H1 (cell line): ENCODE results near the gene SURF1. TPM values are rescaled to one million over a fixed set of nuclear protein-coding genes. Genes with fewer than 3 reads are reported as not detected.

Source experiments
- CTCF ChIA-PET: fragments of 300-600 bp; sonication (Branson Sonifier 250); formaldehyde crosslinking; loops from one replicate; lab custom pipeline; 2021; ENCODE audit not compliant: partially characterized antibody; lab: Charles Lee
- POLR2A ChIA-PET: fragments of 300-600 bp; sonication (Branson Sonifier 250); formaldehyde crosslinking; loops from one replicate; lab custom pipeline; 2021; ENCODE audit warnings: inconsistent platforms; ENCODE audit not compliant: partially characterized antibody; lab: Charles Lee
- DNase-seq, 2 experiments: peaks; one replicate each; pipeline versions ENCODE4 v3.0.0 to v3.0.0-alpha.2; 2010 to 2022; ENCODE audit warnings: low spot score in 2 of 2, low read depth in 1 of 2, mixed read lengths in 1 of 2
- FAIRE-seq: peaks from 2 replicates; lab custom pipeline; 2011; peaks lifted over from hg19 to GRCh38; lab: Jason Lieb, UNC
- H2AFZ ChIP-seq: 2 replicates; pipeline ENCODE4 v1.8.1; 2012; ENCODE audit warnings: low read length, inconsistent platforms
- H2AK5ac ChIP-seq: 2 replicates; pipeline ENCODE4 v1.6.1; 2013; ENCODE audit warnings: low read depth, low read length
- H2BK120ac ChIP-seq: replicated peaks from 2 replicates; pipeline ENCODE3; 2013; ENCODE audit warnings: low read depth, low read length, inconsistent platforms
- H2BK12ac ChIP-seq: 2 replicates; pipeline ENCODE4 v1.6.1; 2013; ENCODE audit warnings: low read depth, low read length
- H2BK15ac ChIP-seq: 2 replicates; pipeline ENCODE4 v1.6.1; 2013; ENCODE audit warnings: low read length
- H2BK20ac ChIP-seq: 2 replicates; pipeline ENCODE4 v1.6.1; 2013; ENCODE audit warnings: low read length
- H2BK5ac ChIP-seq: 2 replicates; pipeline ENCODE4 v1.6.1; 2013; ENCODE audit warnings: low read depth, low read length
- H3K14ac ChIP-seq: 2 replicates; pipeline ENCODE4 v1.6.1; 2013; ENCODE audit warnings: inconsistent platforms; ENCODE audit not compliant: insufficient read length
- H3K18ac ChIP-seq: 2 replicates; pipeline ENCODE4 v1.6.1; 2013; ENCODE audit warnings: low read length; ENCODE audit errors: extremely low read depth
- H3K23ac ChIP-seq: 2 replicates; pipeline ENCODE4 v1.6.1; 2013; ENCODE audit warnings: inconsistent platforms; ENCODE audit not compliant: insufficient read length
- H3K23me2 ChIP-seq: 2 replicates; pipeline ENCODE4 v1.6.1; 2013; ENCODE audit warnings: low read depth, low read length
- H3K27ac ChIP-seq: 2 replicates; pipeline ENCODE4 v1.6.1; 2011; ENCODE audit warnings: low read depth, low read length, inconsistent platforms
- H3K27me3 ChIP-seq, 4 experiments: replicated peaks in 1 of 4; 1 replicate in 1 of 4; 2 replicates in 3 of 4; pipeline versions ENCODE4 v1.6.1 to v1.8.1; 2011 to 2013; ENCODE audit warnings: low read length in 3 of 4, mild to moderate bottlenecking in 3 of 4, inconsistent platforms in 2 of 4, mixed read lengths in 2 of 4, moderate library complexity in 1 of 4; ENCODE audit not compliant: control insufficient read depth in 3 of 4, insufficient read depth in 3 of 4; ENCODE audit errors: extremely low read depth in 1 of 4
- H3K36me3 ChIP-seq, 4 experiments: 2 replicates each; pipeline versions ENCODE4 v1.6.1 to v1.8.1; 2011 to 2013; ENCODE audit warnings: mild to moderate bottlenecking in 4 of 4, low read length in 3 of 4, moderate library complexity in 2 of 4, control low read depth in 1 of 4, inconsistent platforms in 1 of 4; ENCODE audit not compliant: insufficient read depth in 4 of 4, control insufficient read depth in 2 of 4
- H3K4ac ChIP-seq: replicated peaks from 2 replicates; pipeline ENCODE3; 2013; ENCODE audit warnings: low read length, low read depth, mixed read lengths, inconsistent platforms; ENCODE audit not compliant: insufficient read length
- H3K4me1 ChIP-seq, 4 experiments: replicated peaks in 1 of 4; 1 replicate in 1 of 4; 2 replicates in 3 of 4; pipeline versions ENCODE4 v1.6.1 to v1.8.1; 2011 to 2013; ENCODE audit warnings: low read length in 3 of 4, inconsistent platforms in 2 of 4, mixed read lengths in 1 of 4; ENCODE audit not compliant: insufficient read depth in 4 of 4, control insufficient read depth in 3 of 4
- H3K4me2 ChIP-seq, 2 experiments: 2 replicates each; pipeline versions ENCODE4 v1.6.1 to v1.8.1; 2011 to 2013; ENCODE audit warnings: low read depth in 2 of 2, low read length in 2 of 2, control low read depth in 1 of 2, inconsistent platforms in 1 of 2, mild to moderate bottlenecking in 1 of 2; ENCODE audit not compliant: insufficient read depth in 1 of 2
- H3K4me3 ChIP-seq, 4 experiments: fragments of 200-600, 300-600 bp in 1 of 4; sonication (generic), shearing (Covaris generic), sonication (Bioruptor Twin) in 1 of 4; 2 replicates each; pipeline versions ENCODE4 v1.5.1 to v1.8.1; 2011 to 2016; ENCODE audit warnings: low read length in 4 of 4, low read depth in 3 of 4, control low read depth in 2 of 4, inconsistent platforms in 2 of 4, mild to moderate bottlenecking in 2 of 4, mixed read lengths in 1 of 4, moderate library complexity in 1 of 4; ENCODE audit not compliant: insufficient read depth in 2 of 4; ENCODE audit errors: extremely low read depth in 1 of 4
- H3K56ac ChIP-seq: replicated peaks from 2 replicates; pipeline ENCODE3; 2013; ENCODE audit warnings: low read depth, mild to moderate bottlenecking, mixed read lengths, low read length, inconsistent platforms; ENCODE audit not compliant: insufficient read length
- H3K79me1 ChIP-seq: 2 replicates; pipeline ENCODE4 v1.6.1; 2013; ENCODE audit warnings: low read depth, low read length, control low read depth
- H3K79me2 ChIP-seq, 2 experiments: 2 replicates each; pipeline versions ENCODE4 v1.6.1 to v1.8.1; 2012 to 2013; ENCODE audit warnings: low read length in 2 of 2, mild to moderate bottlenecking in 2 of 2, inconsistent platforms in 1 of 2; ENCODE audit not compliant: insufficient read depth in 2 of 2, control insufficient read depth in 1 of 2
- H3K9ac ChIP-seq, 4 experiments: replicated peaks in 1 of 4; 1 replicate in 1 of 4; 2 replicates in 3 of 4; pipeline versions ENCODE4 v1.6.1 to v1.8.1; 2011 to 2013; ENCODE audit warnings: low read depth in 3 of 4, low read length in 3 of 4, control low read depth in 2 of 4, mild to moderate bottlenecking in 2 of 4, moderate library complexity in 2 of 4, inconsistent platforms in 1 of 4; ENCODE audit errors: extremely low read depth in 1 of 4
- H3K9me3 ChIP-seq, 2 experiments: 2 replicates each; pipeline versions ENCODE4 v1.6.1 to v1.8.1; 2012 to 2013; ENCODE audit warnings: mild to moderate bottlenecking in 2 of 2, moderate library complexity in 2 of 2, control low read depth in 1 of 2, inconsistent platforms in 1 of 2, low read depth in 1 of 2, low read length in 1 of 2, mixed read lengths in 1 of 2; ENCODE audit not compliant: insufficient read depth in 2 of 2
- H4K20me1 ChIP-seq, 2 experiments: replicated peaks in 1 of 2; 2 replicates each; pipeline versions ENCODE3 to v1.8.1; 2011 to 2013; ENCODE audit warnings: inconsistent platforms in 2 of 2, low read length in 2 of 2, mild to moderate bottlenecking in 1 of 2; ENCODE audit not compliant: insufficient read depth in 2 of 2, control insufficient read depth in 1 of 2
- H4K5ac ChIP-seq: 2 replicates; pipeline ENCODE4 v1.6.1; 2013; ENCODE audit warnings: low read length, low read depth, mixed read lengths, inconsistent platforms; ENCODE audit not compliant: insufficient read length
- H4K8ac ChIP-seq: 2 replicates; pipeline ENCODE4 v1.8.0; 2013; ENCODE audit warnings: mild to moderate bottlenecking, moderate library complexity, low read length, inconsistent platforms; ENCODE audit not compliant: insufficient read depth; ENCODE audit errors: extremely low read depth
- H4K91ac ChIP-seq: replicated peaks from 2 replicates; pipeline ENCODE3; 2013; ENCODE audit warnings: low read length, mixed read lengths, inconsistent platforms; ENCODE audit not compliant: insufficient read length
- HDAC2 ChIP-seq, 2 experiments: fragments of 300-600 bp in 1 of 2; sonication (generic) in 1 of 2; IDR thresholded peaks; 2 replicates each; pipeline ENCODE4 v1.6.1; 2011 to 2012; ENCODE audit warnings: low read depth in 2 of 2, low read length in 2 of 2, mild to moderate bottlenecking in 2 of 2, moderate library complexity in 2 of 2, borderline replicate concordance in 1 of 2, inconsistent platforms in 1 of 2
- WGBS, 2 experiments: shearing (Covaris generic) in 1 of 2; methylation state at CpG; one replicate each; pipeline versions ENCODE4 v1.1.6 to v1.1.7; 2013 to 2015; ENCODE audit warnings: low lambda C conversion rate in 2 of 2, mixed read lengths in 2 of 2, inconsistent platforms in 1 of 2, low coverage in 1 of 2, missing lambda C conversion rate in 1 of 2; ENCODE audit not compliant: insufficient replicate concordance in 2 of 2, insufficient coverage in 1 of 2, insufficient read length in 1 of 2; ENCODE audit errors: extremely low coverage in 1 of 2, missing lambda C conversion rate in 1 of 2; 5-methylcytosine and 5-hydroxymethylcytosine counted together
- polyA plus RNA-seq, 7 experiments: library from polyadenylated mRNA; depleted of rRNA in 3 of 7; stranded (reverse) in 5 of 7; unstranded in 2 of 7; fragments of >200 nt in 5 of 7; fragments of 200-250 nt in 2 of 7; gene quantifications; 1 replicate in 5 of 7; 2 replicates in 1 of 7; 4 replicates in 1 of 7; pipeline versions ENCODE4 v1.2.1 to v1.2.3, GENCODE V29; 2011 to 2013; ENCODE audit warnings: missing spikeins in 2 of 7, mixed read lengths in 2 of 7
- total RNA-seq: library from RNA; stranded (reverse); fragmentation: NEBNext Ultra II Directional; extraction: Animal tissue kit (Norgen Biotek cat#: 25700); gene quantifications from 2 replicates; pipeline ENCODE4 v1.2.1, GENCODE V29; 2021

The SURF1 gene
- total and polyA plus RNA-seq, 2 of the 8 experiments (the other 6 are each of a cell fraction or from before 2014, with no cell fraction given) = 43.1 to 44.7 TPM

GRCh38 chr9:133377721-133378216 is 21.5 kb upstream of the SURF1 start:
- TF ChIP-seq HDAC2 (IDR thresholded peaks at IDR 0.05; ENCODE audit: borderline replicate concordance in 1 of 2, low read depth in 2 of 2, low read length in 2 of 2) = no peak
- TF ChIP-seq, all 59 proteins: peak for 0
- ChIA-PET POLR2A (interaction anchor here (0.9 to 19.9 kb wide), 7 partner anchors 11 to 82 kb away, joined by 3 to 461 read pairs (median 6); partner anchors contain the start of genes CACFD1, MED22, REXO4 and RPL7A), CTCF (interaction anchor here (0.5 to 5.4 kb wide), 9 partner anchors 12 to 217 kb away, joined by 3 to 33 read pairs (median 5); no protein-coding TSS in a partner anchor)
- H4K20me1 ChIP-seq = peaks cover 4 to 14% of the 10 kb centered on the region in 2 experiments
- no peak overlapping the region for H3K4me3 ChIP-seq
- H4K5ac ChIP-seq = no peak overlapping the region
- H3K36me3 ChIP-seq = peaks cover 0 to 3% (median 0%) of the 10 kb centered on the region in 4 experiments; a peak in 3 of 8 replicates
- H3K9ac ChIP-seq = no peak overlapping the region
- no peak overlapping the region for H3K27ac ChIP-seq
- WGBS, 2 experiments = 74% methylated on average over 6 of the region's 6 CpGs; no CpG with 5 or more reads in 1 of the 2 experiments
- no peak overlapping the region for H3K56ac ChIP-seq
- H2BK12ac ChIP-seq = no peak overlapping the region
- peaks cover 14% of the 10 kb centered on the region; the same call in 1 of the 2 replicates for H3K23me2 ChIP-seq
- H3K18ac ChIP-seq = no peak overlapping the region
- no peak overlapping the region for H2BK20ac ChIP-seq
- no peak overlapping the region for H4K91ac ChIP-seq
- no peak overlapping the region for H3K4ac ChIP-seq
- H2AK5ac ChIP-seq = no peak overlapping the region
- peaks cover 0 to 8% of the 10 kb centered on the region in 2 experiments; a peak in 3 of 4 replicates for H3K9me3 ChIP-seq
- FAIRE-seq = no peak
- H2AFZ ChIP-seq = no peak overlapping the region
- H3K23ac ChIP-seq = no peak overlapping the region
- no peak overlapping the region for H2BK5ac ChIP-seq
- peaks cover 0 to 11% (median 6%) of the 10 kb centered on the region in 4 experiments; a peak in 5 of 7 replicates for H3K27me3 ChIP-seq
- H2BK15ac ChIP-seq = no peak overlapping the region
- H3K4me2 ChIP-seq = no peak overlapping the region
- H4K8ac ChIP-seq = no peak overlapping the region; the same call in 1 of the 2 replicates
- H2BK120ac ChIP-seq = no peak overlapping the region
- H3K79me1 ChIP-seq = no peaks in the 10 kb centered on the region; the same call in 1 of the 2 replicates
- H3K4me1 ChIP-seq = peaks cover 0 to 5% (median 0%) of the 10 kb centered on the region in 4 experiments; a peak in 1 of 7 replicates
- no peak for DNase-seq
- no peak overlapping the region for H3K14ac ChIP-seq
- H3K79me2 ChIP-seq = peaks cover 7 to 26% of the 10 kb centered on the region in 2 experiments
